ENCODE data around the gene MACROD1. TPM values are rescaled to one million over a fixed set of nuclear protein-coding genes. Genes with fewer than 3 reads are reported as not detected.

Gene MACROD1
- total and polyA plus RNA-seq, 4 experiments from 2014 or later: 5.0 to 8.7 (median 7.3) TPM

GRCh38 chr11:64148226-64148916 lies 17.5 kb downstream of the MACROD1 start:
- POLR2A ChIA-PET (ENCODE audit: partially characterized antibody): interaction anchor here (0.6 to 1.4 kb wide), 4 partner anchors 135 to 333 kb away, joined by 3 to 8 read pairs (median 4); no protein-coding TSS in a partner anchor
- CTCF ChIA-PET (ENCODE audit: partially characterized antibody): interaction anchor here (0.8 to 7.7 kb wide), 11 partner anchors 13 to 382 kb away, joined by 3 to 114 read pairs (median 4); partner anchors contain the start of gene MARK2
- H3K27ac Mint-ChIP-seq: no peak overlapping the region

DNA sequence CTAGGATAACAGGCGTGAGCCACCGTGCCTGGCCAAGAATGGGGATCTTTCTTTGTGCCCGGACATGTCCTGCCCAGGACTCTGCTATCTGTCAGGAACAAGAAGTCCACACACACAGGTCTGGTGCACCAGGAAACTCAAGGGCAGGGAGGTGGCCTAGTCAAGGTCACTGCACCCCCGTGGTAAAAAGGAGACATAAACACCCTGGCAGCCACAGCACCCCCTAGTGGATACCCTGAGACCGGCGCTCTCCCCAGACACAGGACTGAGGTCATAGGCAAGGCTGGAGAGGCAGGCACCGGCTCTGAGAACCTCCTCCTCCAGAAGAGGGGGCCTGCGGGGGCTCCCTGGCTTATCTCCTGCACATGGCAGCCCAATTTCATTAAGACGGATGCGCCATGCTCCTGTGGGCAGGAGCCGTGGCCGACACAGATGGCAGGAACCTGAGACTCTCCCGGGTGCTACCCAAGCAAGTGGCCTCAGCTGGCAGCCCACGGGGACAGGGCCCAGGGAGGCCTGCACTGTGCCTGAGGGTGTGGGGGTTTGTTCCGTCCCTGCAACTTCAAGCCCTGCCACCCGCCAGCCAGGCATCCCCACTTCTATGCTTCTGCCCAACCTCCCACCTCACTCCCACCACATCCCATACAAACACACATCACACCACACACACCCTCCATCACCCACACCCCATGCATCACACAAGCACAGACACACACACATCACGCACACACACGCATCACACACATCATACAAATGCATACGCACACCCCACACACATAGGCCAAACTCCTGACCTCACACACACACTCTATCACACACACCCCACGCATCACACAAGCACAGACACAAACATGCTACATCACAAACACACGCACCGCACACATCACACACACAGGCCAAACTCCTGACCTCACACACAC lies 19.6 kb downstream of the MACROD1 start:
- H3K9me3 ChIP-seq (ENCODE audit: control insufficient read depth in 1 of 2, low read length in 2 of 2): no peaks in the 10 kb centered on the region
- peak overlapping the region in 2 of 7 donors; percentile 35 to 70 for H3K27ac Mint-ChIP-seq
- H3K27me3 ChIP-seq (ENCODE audit: insufficient read depth, low read length): no peaks in the 10 kb centered on the region
- peaks cover 8 to 13% (median 9%) of the 10 kb centered on the region in 4 donors for H3K4me1 Mint-ChIP-seq
- peak; percentile 52 to 59 (median 56) for DNase-seq
- no peak overlapping the region for H3K27ac ChIP-seq (ENCODE audit: low read depth, low read length)
- H3K4me3 ChIP-seq (ENCODE audit: low read length in 2 of 2): no peak overlapping the region
- no peaks in the 10 kb centered on the region for H3K36me3 Mint-ChIP-seq
- H3K27me3 Mint-ChIP-seq: no peaks in the 10 kb centered on the region
- POLR2A ChIA-PET (ENCODE audit: partially characterized antibody): interaction anchor here (1.4 kb wide), 1 partner anchor 146 kb away, joined by 3 read pairs; no protein-coding TSS in a partner anchor
- CTCF ChIA-PET (ENCODE audit: partially characterized antibody): interaction anchor here (0.8 to 7.7 kb wide), 5 partner anchors 27 to 309 kb away, joined by 3 to 114 read pairs (median 3); no protein-coding TSS in a partner anchor
- H3K36me3 ChIP-seq (ENCODE audit: insufficient read depth, low read length): no peaks in the 10 kb centered on the region
- H3K9me3 Mint-ChIP-seq: no peaks in the 10 kb centered on the region
- intact Hi-C loops (cut with micrococcal nuclease): no loop called here
- no peaks in the 10 kb centered on the region for H3K4me1 ChIP-seq (ENCODE audit: insufficient read depth, low read length)
- H3K4me3 Mint-ChIP-seq: no peak overlapping the region

More at GRCh38 chr11:64148226-64148916, 17.5 kb downstream of the MACROD1 start:
- DNase-seq: peak; percentile 57 to 66 (median 63)
- Mint-ChIP-seq H3K36me3 (no peaks in the 10 kb centered on the region), H3K4me1 (peaks cover 8 to 13% (median 9%) of the 10 kb centered on the region in 4 donors), H3K4me3 (no peak overlapping the region), H3K27me3 (no peaks in the 10 kb centered on the region), H3K9me3 (no peaks in the 10 kb centered on the region)
- no peaks in the 10 kb centered on the region for H3K27me3 ChIP-seq (ENCODE audit: insufficient read depth, low read length)
- H3K9me3 ChIP-seq (ENCODE audit: control insufficient read depth in 1 of 2, low read length in 2 of 2): no peaks in the 10 kb centered on the region
- H3K4me1 ChIP-seq (ENCODE audit: insufficient read depth, low read length): no peaks in the 10 kb centered on the region
- no peaks in the 10 kb centered on the region for H3K36me3 ChIP-seq (ENCODE audit: insufficient read depth, low read length)
- no peak overlapping the region for H3K27ac ChIP-seq (ENCODE audit: low read depth, low read length)
- H3K4me3 ChIP-seq (ENCODE audit: low read length in 2 of 2): no peak overlapping the region
- intact Hi-C loops (cut with micrococcal nuclease): loop anchor here (1.0 kb wide), 3 partner anchors 148 to 380 kb away; partner anchors contain the start of gene ZFTA

DNA sequence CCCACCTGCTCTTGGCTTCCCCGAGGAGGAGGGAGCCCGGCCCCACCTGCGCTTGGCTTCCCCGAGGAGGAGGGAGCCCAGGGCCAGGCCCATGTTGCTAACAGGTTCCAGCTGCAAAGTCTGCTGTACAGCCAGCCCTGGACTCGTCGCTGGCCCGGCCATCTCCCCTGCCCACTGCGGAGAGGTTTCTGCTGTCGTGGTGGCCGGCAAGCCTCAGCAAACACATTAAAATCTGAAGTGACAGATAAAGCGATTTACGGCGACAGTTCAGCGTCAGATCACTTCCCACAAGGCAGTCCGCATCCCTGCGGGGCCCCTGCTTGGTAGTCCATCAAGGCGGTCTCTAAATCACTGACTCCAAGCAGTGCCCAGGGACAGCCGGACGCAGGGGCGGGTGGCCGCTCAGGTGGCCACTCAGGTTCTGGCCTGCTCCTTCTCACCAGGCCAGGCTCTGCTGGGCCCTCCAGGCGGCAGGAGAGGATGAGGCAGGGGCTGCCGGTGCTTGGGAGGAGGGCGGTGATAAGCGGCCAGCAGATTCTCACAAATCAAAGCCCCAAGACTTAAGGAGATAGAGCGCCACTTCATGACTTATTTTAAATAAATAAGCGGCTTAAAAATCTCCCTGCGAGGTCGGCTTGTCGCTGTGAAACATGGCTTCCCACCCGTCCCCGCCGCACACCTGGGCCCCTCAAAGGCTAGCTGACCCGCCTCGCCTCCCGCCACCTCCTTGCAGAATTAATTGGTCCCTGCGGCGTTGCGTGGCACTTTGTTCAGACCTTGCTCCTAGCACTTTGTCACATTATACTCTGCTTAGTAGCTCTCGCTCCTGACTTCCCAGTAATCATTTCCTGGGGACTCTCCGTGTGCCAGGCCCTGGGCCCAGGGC lies 21.1 kb downstream of the MACROD1 start:
- H3K27me3 Mint-ChIP-seq: no peaks in the 10 kb centered on the region
- ChIA-PET CTCF (ENCODE audit: partially characterized antibody) (interaction anchor here (1.0 to 1.4 kb wide), 3 partner anchors 40 to 144 kb away, joined by 3 to 5 read pairs (median 3); no protein-coding TSS in a partner anchor), POLR2A (ENCODE audit: partially characterized antibody) (interaction anchor here (0.8 kb wide), 1 partner anchor 159 kb away, joined by 3 read pairs; no protein-coding TSS in a partner anchor)
- no peak overlapping the region for H3K4me3 Mint-ChIP-seq
- Histone ChIP-seq H3K4me3 (ENCODE audit: low read length in 2 of 2) (no peak overlapping the region), H3K27me3 (ENCODE audit: insufficient read depth, low read length) (no peaks in the 10 kb centered on the region), H3K9me3 (ENCODE audit: control insufficient read depth in 1 of 2, low read length in 2 of 2) (no peaks in the 10 kb centered on the region), H3K27ac (ENCODE audit: low read depth, low read length) (no peak overlapping the region), H3K4me1 (ENCODE audit: insufficient read depth, low read length) (no peaks in the 10 kb centered on the region), H3K36me3 (ENCODE audit: insufficient read depth, low read length) (no peaks in the 10 kb centered on the region)
- peaks cover 8 to 13% (median 9%) of the 10 kb centered on the region in 4 donors for H3K4me1 Mint-ChIP-seq
- no peak for DNase-seq
- intact Hi-C loops (cut with micrococcal nuclease): no loop called here
- H3K36me3 Mint-ChIP-seq: no peaks in the 10 kb centered on the region
- no peaks in the 10 kb centered on the region for H3K9me3 Mint-ChIP-seq
- no peak overlapping the region for H3K27ac Mint-ChIP-seq

- H3K4me3 ChIP-seq (ENCODE audit: low read length in 2 of 2): no peak overlapping the region
- no peaks in the 10 kb centered on the region for H3K9me3 ChIP-seq (ENCODE audit: control insufficient read depth in 1 of 2, low read length in 2 of 2)
- Mint-ChIP-seq H3K4me3 (no peak overlapping the region), H3K36me3 (no peaks in the 10 kb centered on the region), H3K27me3 (no peaks in the 10 kb centered on the region), H3K4me1 (peaks cover 4 to 7% (median 6%) of the 10 kb centered on the region in 4 donors), H3K27ac (peak overlapping the region in 1 of 7 donors; percentile 30), H3K9me3 (no peaks in the 10 kb centered on the region)
- CTCF ChIA-PET (ENCODE audit: partially characterized antibody): interaction anchor here (1.2 kb wide), 2 partner anchors 8 to 141 kb away, joined by 3 to 4 read pairs; no protein-coding TSS in a partner anchor
- intact Hi-C loops (cut with micrococcal nuclease): no loop called here
- no peaks in the 10 kb centered on the region for H3K4me1 ChIP-seq (ENCODE audit: insufficient read depth, low read length)
- POLR2A ChIA-PET (ENCODE audit: partially characterized antibody): no interaction called here
- H3K36me3 ChIP-seq (ENCODE audit: insufficient read depth, low read length): no peaks in the 10 kb centered on the region
- H3K27ac ChIP-seq (ENCODE audit: low read depth, low read length): no peak overlapping the region
- no peak for DNase-seq
- no peaks in the 10 kb centered on the region for H3K27me3 ChIP-seq (ENCODE audit: insufficient read depth, low read length)
These were observed 24.7 kb downstream of the MACROD1 start for GRCh38 chr11:64141081-64141783.

GRCh38 chr11:64140082-64140481 lies 25.8 kb downstream of the MACROD1 start:
- H3K27me3 ChIP-seq (ENCODE audit: insufficient read depth, low read length): no peaks in the 10 kb centered on the region
- H3K4me3 ChIP-seq (ENCODE audit: low read length in 2 of 2): no peak overlapping the region
- no peaks in the 10 kb centered on the region for H3K4me1 ChIP-seq (ENCODE audit: insufficient read depth, low read length)
- DNase-seq: no peak
- ChIA-PET CTCF (ENCODE audit: partially characterized antibody) (no interaction called here), POLR2A (ENCODE audit: partially characterized antibody) (no interaction called here)
- intact Hi-C loops (cut with micrococcal nuclease): no loop called here
- H3K27ac Mint-ChIP-seq: no peak overlapping the region
- H3K36me3 Mint-ChIP-seq: no peaks in the 10 kb centered on the region
- peaks cover 4 to 7% (median 6%) of the 10 kb centered on the region in 4 donors for H3K4me1 Mint-ChIP-seq
- no peak overlapping the region for H3K27ac ChIP-seq (ENCODE audit: low read depth, low read length)
- H3K36me3 ChIP-seq (ENCODE audit: insufficient read depth, low read length): no peaks in the 10 kb centered on the region
- no peaks in the 10 kb centered on the region for H3K9me3 Mint-ChIP-seq
- H3K27me3 Mint-ChIP-seq: no peaks in the 10 kb centered on the region
- no peaks in the 10 kb centered on the region for H3K9me3 ChIP-seq (ENCODE audit: control insufficient read depth in 1 of 2, low read length in 2 of 2)
- H3K4me3 Mint-ChIP-seq: no peak overlapping the region

GRCh38 chr11:64139049-64139448 lies 26.9 kb downstream of the MACROD1 start:
- no peak for DNase-seq
- intact Hi-C loops (cut with micrococcal nuclease): no loop called here
- no peak overlapping the region for H3K27ac Mint-ChIP-seq
- H3K4me1 ChIP-seq (ENCODE audit: insufficient read depth, low read length): no peaks in the 10 kb centered on the region
- peaks cover 4 to 6% (median 5%) of the 10 kb centered on the region in 4 donors for H3K4me1 Mint-ChIP-seq
- no peaks in the 10 kb centered on the region for H3K9me3 ChIP-seq (ENCODE audit: control insufficient read depth in 1 of 2, low read length in 2 of 2)
- no peaks in the 10 kb centered on the region for H3K27me3 ChIP-seq (ENCODE audit: insufficient read depth, low read length)
- no peaks in the 10 kb centered on the region for H3K27me3 Mint-ChIP-seq
- H3K36me3 ChIP-seq (ENCODE audit: insufficient read depth, low read length): no peaks in the 10 kb centered on the region
- no peak overlapping the region for H3K4me3 ChIP-seq (ENCODE audit: low read length in 2 of 2)
- CTCF ChIA-PET (ENCODE audit: partially characterized antibody): no interaction called here
- POLR2A ChIA-PET (ENCODE audit: partially characterized antibody): no interaction called here
- no peaks in the 10 kb centered on the region for H3K9me3 Mint-ChIP-seq
- H3K4me3 Mint-ChIP-seq: no peak overlapping the region
- H3K36me3 Mint-ChIP-seq: no peaks in the 10 kb centered on the region
- no peak overlapping the region for H3K27ac ChIP-seq (ENCODE audit: low read depth, low read length)
